HepG2 (cell line): ENCODE data around the gene PTK7. TPM values are rescaled to one million over a fixed set of nuclear protein-coding genes. Genes with fewer than 3 reads are reported as not detected.

Experiments used
- BHLHE40 ChIP-seq: IDR thresholded peaks from 2 replicates; pipeline ENCODE4 v1.6.1; 2011; ENCODE audit warnings: low read length, improper control_type of control experiment
- DMAP1 ChIP-seq: IDR thresholded peaks from 2 replicates; pipeline ENCODE4 v1.6.1; 2016
- ELF3 ChIP-seq: IDR thresholded peaks from 2 replicates; pipeline ENCODE4 v1.6.1; 2016; ENCODE audit warnings: missing genetic modification reagents, missing compliant biosample characterization
- ELF4 ChIP-seq: sonication (generic); formaldehyde crosslinking; IDR thresholded peaks from 2 replicates; pipeline ENCODE4 v1.5.0; 2020; ENCODE audit warnings: missing genetic modification reagents, mild to moderate bottlenecking, moderate library complexity, borderline replicate concordance
- FOSL1 ChIP-seq: sonication (generic); formaldehyde crosslinking; IDR thresholded peaks from 2 replicates; pipeline ENCODE4 v1.9.0; 2021; ENCODE audit warnings: missing genetic modification reagents, borderline replicate concordance
- FOXA1 ChIP-seq, 2 experiments: fragments of 450-650 bp in 1 of 2; sonication (generic) in 1 of 2; formaldehyde crosslinking in 1 of 2; IDR thresholded peaks; 2 replicates each; pipeline versions ENCODE4 v1.4.0 to v1.6.1; 2016 to 2020; ENCODE audit warnings: missing genetic modification reagents in 1 of 2
- FOXA3 ChIP-seq: IDR thresholded peaks from 2 replicates; pipeline ENCODE4 v1.6.1; 2016; ENCODE audit warnings: missing genetic modification reagents, missing compliant biosample characterization
- GABPA ChIP-seq, 2 experiments: IDR thresholded peaks; 2 replicates each; pipeline ENCODE4 v1.6.1; 2011 to 2016; ENCODE audit warnings: low read depth in 2 of 2, low read length in 1 of 2, missing biosample characterization in 1 of 2, missing genetic modification characterization in 1 of 2
- HDAC1 ChIP-seq: sonication (generic); formaldehyde crosslinking; IDR thresholded peaks from 2 replicates; pipeline ENCODE4 v1.5.1; 2020; ENCODE audit warnings: mild to moderate bottlenecking, missing genetic modification reagents
- HMG20B ChIP-seq: conservative IDR thresholded peaks from 2 replicates; pipeline ENCODE4 v1.6.1; 2016; ENCODE audit warnings: missing genetic modification reagents, missing compliant biosample characterization
- MEIS2 ChIP-seq: sonication (generic); formaldehyde crosslinking; IDR thresholded peaks from 2 replicates; pipeline ENCODE4 v1.9.0; 2021; ENCODE audit warnings: mild to moderate bottlenecking, missing genetic modification reagents
- MTF1 ChIP-seq: sonication (generic); formaldehyde crosslinking; IDR thresholded peaks from 2 replicates; pipeline ENCODE4 v1.5.0; 2020; ENCODE audit warnings: missing genetic modification reagents
- NFIB ChIP-seq: sonication (generic); formaldehyde crosslinking; IDR thresholded peaks from 2 replicates; pipeline ENCODE4 v1.9.0; 2021; ENCODE audit warnings: missing genetic modification reagents, mild to moderate bottlenecking, borderline replicate concordance
- NPAS2 ChIP-seq: sonication (generic); formaldehyde crosslinking; IDR thresholded peaks from 2 replicates; pipeline ENCODE4 v1.8.0; 2022; ENCODE audit warnings: mild to moderate bottlenecking, missing genetic modification reagents, borderline replicate concordance
- RARA ChIP-seq: IDR thresholded peaks from 2 replicates; pipeline ENCODE4 v1.6.1; 2016; ENCODE audit warnings: missing genetic modification reagents, missing compliant biosample characterization
- RXRB ChIP-seq: IDR thresholded peaks from 2 replicates; pipeline ENCODE4 v1.6.1; 2016; ENCODE audit warnings: borderline replicate concordance, missing genetic modification reagents, missing compliant biosample characterization
- SOX6 ChIP-seq, 2 experiments: fragments of 450-650 bp in 1 of 2; sonication (generic) in 1 of 2; formaldehyde crosslinking in 1 of 2; IDR thresholded peaks; 2 replicates each; pipeline versions ENCODE4 v1.4.0 to v1.6.1; 2017 to 2020; ENCODE audit warnings: antibody characterized with exemption in 1 of 2, mild to moderate bottlenecking in 1 of 2, missing genetic modification reagents in 1 of 2
- SSRP1 ChIP-seq: IDR thresholded peaks from 2 replicates; pipeline ENCODE4 v1.6.1; 2016; ENCODE audit warnings: control low read depth
- STAT5B ChIP-seq: sonication (generic); formaldehyde crosslinking; IDR thresholded peaks from 2 replicates; pipeline ENCODE4 v1.4.0; 2020; ENCODE audit warnings: missing genetic modification reagents
- THYN1 ChIP-seq: sonication (generic); formaldehyde crosslinking; IDR thresholded peaks from 2 replicates; pipeline ENCODE4 v1.8.1; 2023; ENCODE audit warnings: low read depth, mild to moderate bottlenecking, moderate library complexity, missing genetic modification reagents, borderline replicate concordance
- ZBTB2 ChIP-seq: sonication (generic); formaldehyde crosslinking; IDR thresholded peaks from 2 replicates; pipeline ENCODE4 v1.8.0; 2022; ENCODE audit warnings: low read depth, missing genetic modification reagents
- ZBTB7B ChIP-seq: sonication (generic); formaldehyde crosslinking; IDR thresholded peaks from 2 replicates; pipeline ENCODE4 v1.4.0; 2020; ENCODE audit warnings: missing genetic modification reagents
- ZNF12 ChIP-seq: sonication (generic); formaldehyde crosslinking; IDR thresholded peaks from 2 replicates; pipeline ENCODE4 v1.5.0; 2020; ENCODE audit warnings: missing genetic modification reagents
- ZNF225 ChIP-seq: sonication (generic); formaldehyde crosslinking; IDR thresholded peaks from 2 replicates; pipeline ENCODE4 v1.4.0; 2020; ENCODE audit warnings: mild to moderate bottlenecking, missing genetic modification reagents
- ZNF263 ChIP-seq: sonication (generic); formaldehyde crosslinking; IDR thresholded peaks from 2 replicates; pipeline ENCODE4 v1.4.0; 2020; ENCODE audit warnings: missing genetic modification reagents
- ZNF337 ChIP-seq: sonication (generic); formaldehyde crosslinking; IDR thresholded peaks from 2 replicates; pipeline ENCODE4 v1.5.1; 2020; ENCODE audit warnings: missing genetic modification reagents, low read depth, mild to moderate bottlenecking, borderline replicate concordance
- ZNF557 ChIP-seq: sonication (generic); formaldehyde crosslinking; IDR thresholded peaks from 2 replicates; pipeline ENCODE4 v1.4.0; 2020; ENCODE audit warnings: missing genetic modification reagents
- ZNF772 ChIP-seq: sonication (generic); formaldehyde crosslinking; IDR thresholded peaks from 2 replicates; pipeline ENCODE4 v1.5.0; 2020; ENCODE audit warnings: mild to moderate bottlenecking, missing genetic modification reagents
- polyA plus RNA-seq, 8 experiments: library from polyadenylated mRNA; depleted of rRNA in 3 of 8; stranded (reverse) in 7 of 8; unstranded in 1 of 8; fragments of >200 nt; fragmentation: Illumina TruSeq in 4 of 8; extraction: Trizol in 4 of 8; gene quantifications; 2 replicates each; pipeline versions ENCODE4 v1.2.1 to v1.2.3, GENCODE V29; 2011 to 2016; ENCODE audit warnings: low read depth in 4 of 8, missing spikeins in 1 of 8, mixed read lengths in 1 of 8; ENCODE audit not compliant: insufficient read depth in 1 of 8
- total RNA-seq, 5 experiments: library from RNA; depleted of rRNA; stranded (reverse); fragments of >200 nt; fragmentation: Illumina TruSeq; extraction: Trizol; gene quantifications; 2 replicates each; pipeline ENCODE4 v1.2.3, GENCODE V29; 2016; ENCODE audit warnings: low read depth in 1 of 5
- TF ChIP-seq, protein P1 (sequence below): sonication (generic); formaldehyde crosslinking; conservative IDR thresholded peaks from 2 replicates; pipeline ENCODE4 v1.5.0; 2020; ENCODE audit warnings: missing genetic modification reagents

Gene PTK7
- total and polyA plus RNA-seq, 2 of the 13 experiments (the other 11 are each of a cell fraction or from before 2014, with no cell fraction given): 98.5 to 99.8 TPM

GRCh38 chr6:43150051-43150751 is 74.1 kb downstream of the PTK7 start (continued):
- 0 out of 2 replicates have a peak, but pooled peaks have one; percentile 33 for TF ChIP-seq BHLHE40
- peak; percentile 49; the same call in 1 of the 2 replicates for TF ChIP-seq HDAC1 (CRISPR knock-in tag)
- TF ChIP-seq, protein P1, sequence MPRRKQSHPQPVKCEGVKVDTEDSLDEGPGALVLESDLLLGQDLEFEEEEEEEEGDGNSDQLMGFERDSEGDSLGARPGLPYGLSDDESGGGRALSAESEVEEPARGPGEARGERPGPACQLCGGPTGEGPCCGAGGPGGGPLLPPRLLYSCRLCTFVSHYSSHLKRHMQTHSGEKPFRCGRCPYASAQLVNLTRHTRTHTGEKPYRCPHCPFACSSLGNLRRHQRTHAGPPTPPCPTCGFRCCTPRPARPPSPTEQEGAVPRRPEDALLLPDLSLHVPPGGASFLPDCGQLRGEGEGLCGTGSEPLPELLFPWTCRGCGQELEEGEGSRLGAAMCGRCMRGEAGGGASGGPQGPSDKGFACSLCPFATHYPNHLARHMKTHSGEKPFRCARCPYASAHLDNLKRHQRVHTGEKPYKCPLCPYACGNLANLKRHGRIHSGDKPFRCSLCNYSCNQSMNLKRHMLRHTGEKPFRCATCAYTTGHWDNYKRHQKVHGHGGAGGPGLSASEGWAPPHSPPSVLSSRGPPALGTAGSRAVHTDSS (CRISPR knock-in tag): no peak
- peak; percentile 54 for TF ChIP-seq ZNF772 (CRISPR knock-in tag)
- peak; percentile 82 for TF ChIP-seq FOXA3 (CRISPR knock-in tag)
- TF ChIP-seq ELF3 (CRISPR knock-in tag): peak; percentile 84
- 0 out of 2 replicates have a peak, but pooled peaks have one; percentile 38 for TF ChIP-seq ZNF557
- peak; percentile 49; the same call in 1 of the 2 replicates for TF ChIP-seq SSRP1 (CRISPR knock-in tag)
- TF ChIP-seq STAT5B (CRISPR knock-in tag): no peak
- TF ChIP-seq SOX6 (IDR thresholded peaks at IDR 0.05): no peak
- peak; percentile 73 for TF ChIP-seq SOX6 (CRISPR knock-in tag; IDR thresholded peaks at IDR 0.05)
- no peak for TF ChIP-seq ZNF12 (CRISPR knock-in tag)
- TF ChIP-seq DMAP1: peak; percentile 38; the same call in 1 of the 2 replicates
- no peak for TF ChIP-seq GABPA (IDR thresholded peaks at IDR 0.05; ENCODE audit: low read depth, low read length)
- TF ChIP-seq GABPA (CRISPR knock-in tag; IDR thresholded peaks at IDR 0.05; ENCODE audit: low read depth): peak; percentile 46
- TF ChIP-seq ZNF337 (CRISPR knock-in tag): no peak
- TF ChIP-seq ZNF225 (CRISPR knock-in tag): no peak
- TF ChIP-seq ELF4 (CRISPR knock-in tag): no peak
- no peak for TF ChIP-seq FOSL1 (CRISPR knock-in tag)
- TF ChIP-seq ZNF263: peak; percentile 31; the same call in 1 of the 2 replicates
- TF ChIP-seq NPAS2: no peak
- TF ChIP-seq ZBTB2: no peak
- no peak for TF ChIP-seq MTF1 (CRISPR knock-in tag)
- TF ChIP-seq NFIB (CRISPR knock-in tag): no peak
- peak; percentile 23; the same call in 1 of the 2 replicates for TF ChIP-seq RXRB
- no peak for TF ChIP-seq MEIS2 (CRISPR knock-in tag)
- TF ChIP-seq ZBTB7B (CRISPR knock-in tag): peak; percentile 19; the same call in 1 of the 2 replicates
- no peak for TF ChIP-seq THYN1
- 0 out of 2 replicates have a peak, but pooled peaks have one; percentile 11 for TF ChIP-seq HMG20B (CRISPR knock-in tag)
- no peak for TF ChIP-seq FOXA1 (IDR thresholded peaks at IDR 0.05)
- TF ChIP-seq FOXA1 (CRISPR knock-in tag; IDR thresholded peaks at IDR 0.05): peak; percentile 83
- peak; percentile 49 for TF ChIP-seq RARA (CRISPR knock-in tag)
